ENCODE results near the gene ARHGEF1.

The ARHGEF1 gene

DNA sequence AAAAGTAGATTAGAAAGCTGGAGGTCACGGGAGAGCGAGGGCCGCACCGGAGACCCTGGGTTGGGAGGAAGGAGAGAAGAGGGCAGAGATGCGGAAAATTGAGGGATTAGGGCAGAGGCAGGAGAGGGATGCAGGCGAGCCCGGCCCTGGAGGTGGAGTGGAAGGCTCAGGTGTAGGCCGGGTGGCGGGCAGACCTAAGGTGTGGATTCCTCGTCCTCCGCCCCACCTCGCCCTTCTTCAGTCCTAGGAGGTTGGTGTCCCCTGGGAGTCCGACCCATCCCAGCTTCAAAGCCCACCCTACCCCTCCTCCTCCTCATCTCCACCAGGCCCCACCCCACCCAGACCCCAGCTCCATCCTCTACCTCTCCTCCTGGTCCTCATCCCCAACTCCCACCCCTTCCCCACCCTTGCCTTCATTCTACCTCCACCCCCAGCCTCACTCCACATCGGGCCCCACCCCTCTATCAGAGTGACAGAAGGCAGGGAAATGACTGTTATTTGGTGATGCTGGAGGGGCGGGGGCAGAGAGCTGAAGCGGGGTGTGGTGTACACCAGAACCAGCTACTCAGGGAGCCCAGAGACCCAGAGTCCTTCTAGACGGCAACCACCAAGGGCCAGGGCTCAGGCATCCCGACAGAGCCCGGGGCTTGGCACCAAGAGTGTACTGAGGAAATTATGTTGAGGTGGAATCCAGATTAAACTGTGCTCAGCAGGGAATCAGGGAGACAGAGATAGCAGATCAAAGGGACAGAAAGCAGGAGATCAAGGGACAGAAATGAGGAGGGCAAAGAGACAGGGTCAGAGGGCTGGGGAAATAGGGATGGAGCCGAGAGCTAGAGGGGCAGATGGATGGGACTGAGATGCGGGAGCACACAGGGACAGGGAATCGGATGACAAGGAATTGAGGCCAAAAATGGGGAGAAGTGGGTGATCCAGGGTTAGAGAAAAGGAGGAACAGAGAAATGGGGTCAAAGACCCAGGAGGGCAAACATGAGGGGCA, 38.9 kb downstream of the ARHGEF1 start:
- DNase-seq = no peak

DNA sequence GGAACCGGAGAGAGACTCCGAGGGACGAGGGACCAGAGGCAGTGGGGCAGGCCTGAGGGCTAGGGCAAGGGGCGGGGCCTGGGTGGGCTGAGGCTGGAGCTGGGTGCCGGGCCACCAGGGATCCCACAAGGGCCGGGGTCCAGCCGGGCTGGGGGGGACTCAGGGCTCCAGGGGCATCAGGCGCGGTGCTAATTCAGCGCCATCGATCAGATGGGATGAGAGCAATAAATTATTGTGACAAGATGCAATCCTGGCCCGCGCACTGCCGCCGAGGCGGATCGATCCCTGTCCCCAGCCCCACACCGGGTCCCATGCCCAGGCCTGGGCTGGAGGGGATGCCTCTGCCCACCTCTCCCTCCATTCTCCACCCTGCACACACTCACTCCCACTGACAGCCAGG, 39.6 kb downstream of the ARHGEF1 start:
- DNase-seq = no peak

DNA sequence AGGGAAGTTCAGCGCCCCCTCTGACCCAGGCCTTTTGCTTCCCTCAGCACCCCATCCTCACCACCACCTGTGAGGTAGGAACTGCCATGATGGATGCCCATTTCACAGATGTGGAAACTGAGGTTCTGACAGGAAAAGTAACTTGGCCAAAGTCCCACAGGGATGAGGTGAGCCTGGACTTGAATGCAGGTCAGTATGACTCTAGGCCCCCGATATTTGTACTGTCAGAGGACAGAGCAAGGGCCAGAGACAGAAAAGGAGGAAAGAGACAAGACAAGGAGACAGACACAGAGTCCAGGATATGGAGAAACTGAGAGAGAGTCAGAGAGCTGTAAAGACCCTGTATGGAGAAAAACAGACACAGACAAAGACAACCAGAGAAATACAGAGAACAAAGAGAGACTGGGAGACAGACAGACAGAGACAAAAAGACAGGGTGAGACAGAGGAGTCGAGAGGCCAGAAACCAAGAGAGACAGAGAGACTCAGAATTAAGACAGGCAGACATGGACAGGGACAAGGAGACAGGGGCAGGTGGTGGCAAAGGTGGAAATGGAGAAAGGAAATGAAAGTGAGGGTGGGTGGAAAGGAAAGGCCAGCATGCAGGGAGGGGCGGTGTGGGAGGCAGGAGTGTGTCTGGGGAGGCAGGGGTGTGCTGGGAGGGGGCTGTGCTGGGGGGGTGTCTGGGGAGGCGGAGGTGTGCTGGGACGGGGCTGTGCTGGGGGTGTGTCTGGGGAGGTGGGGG, 40.2 kb downstream of the ARHGEF1 start:
- no peak for DNase-seq

DNA sequence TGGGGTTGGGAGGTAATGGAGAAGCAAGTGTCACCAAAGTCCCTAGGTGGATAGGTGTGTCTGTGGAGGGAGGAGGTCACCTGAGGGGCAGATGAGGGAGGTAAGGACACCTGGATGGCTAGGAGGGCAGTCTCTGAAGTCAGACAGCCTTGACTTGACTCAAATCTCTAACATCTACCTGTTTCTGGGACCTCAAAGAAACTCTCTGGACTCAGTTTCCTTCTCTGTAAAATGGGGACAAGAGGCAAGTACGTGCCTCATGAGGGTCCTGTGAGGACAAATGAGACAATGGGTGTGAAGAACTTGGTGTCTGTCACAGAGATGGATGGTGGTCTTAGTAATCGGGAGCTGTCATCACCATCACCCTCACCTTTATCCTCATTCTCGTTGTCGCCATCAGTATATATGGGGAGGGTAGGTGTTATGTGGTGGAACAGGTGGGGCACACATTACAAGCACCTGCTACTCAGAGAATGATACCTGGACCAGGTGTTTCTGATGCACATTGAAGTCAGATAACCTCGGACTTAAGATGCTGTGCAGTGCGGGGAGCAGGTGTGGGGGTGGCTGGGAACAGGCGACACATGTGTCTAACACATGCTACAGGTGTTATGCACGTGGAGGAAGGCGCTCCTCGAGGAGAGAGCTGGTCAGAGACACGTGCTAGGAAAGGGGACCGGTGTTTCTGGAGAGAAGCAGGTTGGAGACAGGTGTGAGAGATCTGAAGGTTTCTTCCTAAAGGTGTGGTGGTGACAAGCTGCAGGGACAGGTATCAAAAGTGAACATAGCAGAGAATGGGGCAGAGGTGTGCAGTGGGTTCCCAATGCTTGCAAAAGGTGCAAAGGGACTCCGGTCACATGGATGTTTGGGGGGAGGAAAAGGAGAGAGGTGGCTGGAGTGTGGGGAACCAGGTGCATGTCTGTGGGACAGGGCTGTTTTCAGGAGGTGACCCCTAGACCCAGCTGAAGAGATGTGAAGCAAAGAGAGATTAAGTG, 41.5 kb downstream of the ARHGEF1 start:
- no peak for DNase-seq

DNA sequence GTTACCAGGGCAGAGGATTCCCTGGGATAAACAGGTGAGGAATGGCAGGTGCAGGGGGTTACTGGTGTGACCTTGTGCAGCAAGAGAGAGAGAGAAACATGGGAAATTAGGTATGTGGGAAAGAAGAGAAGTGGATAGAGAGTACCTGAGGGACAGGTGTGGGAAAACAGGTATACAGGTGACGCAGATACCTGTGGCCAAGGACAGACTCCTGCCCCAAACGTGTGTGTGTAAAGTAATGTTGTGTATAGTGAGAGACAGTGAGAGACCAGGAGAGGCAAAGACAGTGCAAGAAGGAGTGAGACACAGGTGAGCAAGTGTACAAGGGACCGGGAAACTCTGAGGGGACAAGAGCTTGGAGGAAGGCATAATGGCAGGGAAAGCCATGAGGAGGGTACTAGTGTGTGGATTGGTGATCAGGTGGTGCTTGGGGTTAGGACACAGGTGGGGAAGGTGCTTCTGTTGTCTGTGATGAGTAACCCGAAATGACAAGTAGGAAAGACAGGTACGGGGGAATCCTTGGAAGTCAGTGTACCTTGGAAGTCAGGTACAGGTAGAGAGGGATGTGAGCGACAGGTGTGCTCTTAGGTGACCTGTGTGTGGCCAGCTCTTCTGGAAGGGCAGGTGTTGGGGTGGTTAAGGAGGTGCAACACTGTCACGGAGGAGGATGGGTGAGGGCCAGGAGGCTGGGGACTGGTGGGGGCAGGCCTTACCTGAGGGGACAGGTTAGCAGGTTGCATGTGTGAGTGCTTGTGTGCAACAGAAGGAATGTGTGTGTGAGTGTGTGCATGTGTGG, 42.4 kb downstream of the ARHGEF1 start:
- no peak for DNase-seq

DNA sequence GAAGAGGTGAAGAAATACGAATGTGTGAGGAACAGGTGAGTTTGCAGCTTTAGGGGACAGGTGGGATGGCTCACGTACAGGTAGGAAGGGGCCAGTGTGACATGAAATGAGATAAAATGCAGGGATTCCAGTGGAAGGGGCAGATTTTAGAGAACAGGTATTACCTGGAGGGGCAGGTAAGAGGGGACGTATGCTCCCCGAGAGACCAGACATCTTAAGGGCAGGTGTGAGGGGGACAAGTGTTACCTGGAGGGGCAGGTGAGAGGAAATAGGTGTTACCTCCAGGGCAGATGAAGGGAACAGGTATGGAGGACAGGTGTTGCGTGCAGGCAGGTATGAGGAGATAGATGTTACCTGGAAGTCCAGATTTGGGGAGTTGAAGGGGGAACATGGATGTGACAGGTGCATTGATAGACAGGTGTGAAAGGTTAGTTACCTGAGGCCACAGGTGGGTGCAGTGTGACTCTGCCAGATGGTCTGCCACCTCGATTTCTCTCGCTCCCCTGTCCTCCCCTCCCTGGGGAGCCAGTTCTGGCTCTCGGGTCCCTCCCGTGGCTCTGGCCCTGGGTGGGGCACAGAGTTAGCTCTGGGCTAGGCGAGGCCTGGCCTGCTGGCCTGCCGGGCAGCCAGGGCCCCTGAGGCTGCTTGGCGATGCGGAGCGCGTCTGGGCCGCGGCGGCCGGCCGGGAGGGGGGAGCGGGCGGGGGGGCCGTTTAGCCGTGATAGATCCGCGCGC, 43.2 kb downstream of the ARHGEF1 start:
- no peak for DNase-seq

DNA sequence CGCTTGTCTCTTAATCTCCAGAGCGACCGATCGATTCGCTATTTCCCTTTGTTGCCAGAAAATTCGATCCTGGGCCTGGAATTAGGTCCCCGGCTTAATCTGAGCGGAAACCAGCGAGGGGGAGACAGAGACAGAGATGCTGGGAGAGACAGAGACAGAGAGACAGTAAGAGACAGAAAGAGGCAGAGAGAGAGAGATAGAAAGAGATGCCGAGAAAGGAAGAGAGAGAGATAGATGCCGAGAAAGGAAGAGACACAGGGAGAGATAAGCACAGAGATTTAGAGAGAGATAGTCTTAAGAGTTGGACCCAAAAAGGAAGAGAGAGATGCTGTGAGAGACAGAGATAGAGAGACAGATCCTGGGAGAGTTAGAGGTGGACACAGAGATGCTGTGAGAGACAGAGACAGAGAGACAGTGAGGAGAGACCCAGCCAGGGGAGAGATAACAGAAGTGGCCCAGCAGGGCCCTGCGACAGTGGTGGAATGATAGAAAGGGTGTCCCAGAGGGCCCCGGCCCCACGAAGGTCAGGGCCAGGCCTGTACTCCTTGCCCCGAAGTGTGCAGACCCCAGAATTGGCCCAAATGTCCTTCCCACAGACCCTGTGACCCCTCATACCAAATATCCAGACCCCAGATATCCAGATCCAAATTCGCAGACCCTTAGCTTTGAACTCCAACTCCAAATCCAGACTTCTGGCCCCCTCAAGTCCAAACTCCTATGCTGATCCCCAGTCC, 43.9 kb downstream of the ARHGEF1 start:
- no peak for DNase-seq

DNA sequence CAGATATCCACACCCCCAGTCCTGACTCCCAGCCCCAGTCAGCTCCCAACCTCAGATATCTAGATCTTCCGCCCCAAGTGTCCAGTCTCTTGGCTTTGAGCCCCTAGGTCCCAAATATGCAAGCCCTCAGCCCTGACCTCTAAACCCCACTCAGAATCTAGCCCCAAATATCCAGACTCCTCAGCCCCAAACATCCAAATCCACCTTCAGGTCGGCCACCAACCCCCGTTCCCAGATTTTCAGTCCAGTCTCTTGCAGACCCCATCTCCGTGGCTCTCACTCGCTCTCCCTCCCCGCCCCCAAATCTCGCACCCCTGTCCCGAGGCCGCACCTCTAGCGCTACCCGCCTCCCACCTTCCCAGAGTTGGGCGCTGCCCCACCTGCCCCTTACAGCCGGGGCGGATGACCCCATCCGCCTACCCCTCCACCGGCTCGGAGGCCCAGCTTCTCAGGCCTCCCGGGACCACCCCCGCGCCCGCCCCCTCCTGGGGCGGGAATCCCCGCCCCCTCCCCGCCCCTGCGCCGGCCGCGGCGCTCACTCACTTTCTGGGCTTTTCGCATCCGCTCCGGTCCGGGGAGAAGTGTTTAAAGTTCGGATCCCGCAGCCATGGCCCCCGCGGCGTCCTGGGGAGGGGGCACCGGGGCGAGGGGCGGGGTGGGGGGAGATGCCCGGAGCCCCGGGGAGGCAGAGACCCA, 44.7 kb downstream of the ARHGEF1 start:
- no peak for DNase-seq

DNA sequence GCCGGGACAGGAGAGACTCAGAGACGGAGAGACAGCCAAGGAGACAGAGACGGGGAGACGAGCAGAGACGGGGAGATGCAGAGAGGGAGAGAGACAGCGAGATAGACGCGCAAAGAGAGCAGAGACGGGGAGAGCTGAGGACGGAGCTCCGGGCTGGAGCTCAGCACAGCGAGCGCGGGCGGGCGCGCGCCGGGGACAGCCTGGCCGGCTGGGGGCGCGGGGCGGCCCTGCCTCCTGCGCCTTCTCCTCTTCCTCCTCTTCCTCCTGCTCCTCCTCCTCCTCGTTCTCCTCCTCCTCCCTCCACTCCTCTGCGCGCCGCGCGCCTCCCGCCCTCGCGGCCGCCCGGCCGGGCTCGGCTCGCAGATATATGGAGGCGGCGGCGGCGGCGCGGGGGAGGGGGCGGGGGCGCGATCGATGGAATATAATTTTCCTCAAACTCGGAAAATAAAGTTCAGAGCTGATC, 45.3 kb downstream of the ARHGEF1 start, which contains the start of gene ERFL:
TSS of gene ERFL (minus strand) at position 229 of the 463 bp plus-strand sequence. CDS start 15,530 bp downstream, outside the sequence.
- peak; percentile 31 for DNase-seq

DNA sequence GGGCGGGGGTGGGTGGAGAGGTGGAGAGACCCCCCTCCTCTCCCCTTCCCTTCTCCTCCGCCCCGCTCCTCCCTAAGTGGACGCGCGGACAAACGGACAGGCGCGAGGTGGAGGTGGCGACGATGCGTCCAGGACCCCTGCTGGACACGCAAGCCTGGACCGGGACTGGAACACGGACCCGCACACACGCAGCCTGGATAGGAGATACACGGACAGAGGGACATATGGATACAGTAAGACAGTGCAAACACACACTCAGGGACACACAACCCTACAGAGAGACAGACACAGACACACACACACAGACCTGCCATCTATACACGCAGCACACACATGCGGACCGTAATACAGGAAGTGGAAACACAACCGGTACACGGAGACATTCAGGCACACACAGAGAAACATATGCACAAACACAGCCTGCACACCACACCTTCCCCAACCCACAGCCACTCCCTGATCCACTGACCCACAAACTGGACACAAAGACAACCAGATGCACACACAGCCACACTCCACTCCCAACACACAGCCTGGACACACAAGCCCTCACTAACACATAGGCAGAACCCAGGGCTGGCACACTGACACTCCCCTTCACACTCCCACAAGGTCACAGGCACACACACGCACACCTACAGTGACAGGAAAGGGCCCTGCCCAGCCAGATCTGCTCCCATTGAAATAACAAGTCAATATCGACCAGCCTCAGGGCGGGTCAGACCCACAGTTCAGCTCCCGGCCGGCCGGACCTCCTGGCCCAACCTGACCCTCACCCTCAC, 46.0 kb downstream of the ARHGEF1 start:
- no peak for DNase-seq

DNA sequence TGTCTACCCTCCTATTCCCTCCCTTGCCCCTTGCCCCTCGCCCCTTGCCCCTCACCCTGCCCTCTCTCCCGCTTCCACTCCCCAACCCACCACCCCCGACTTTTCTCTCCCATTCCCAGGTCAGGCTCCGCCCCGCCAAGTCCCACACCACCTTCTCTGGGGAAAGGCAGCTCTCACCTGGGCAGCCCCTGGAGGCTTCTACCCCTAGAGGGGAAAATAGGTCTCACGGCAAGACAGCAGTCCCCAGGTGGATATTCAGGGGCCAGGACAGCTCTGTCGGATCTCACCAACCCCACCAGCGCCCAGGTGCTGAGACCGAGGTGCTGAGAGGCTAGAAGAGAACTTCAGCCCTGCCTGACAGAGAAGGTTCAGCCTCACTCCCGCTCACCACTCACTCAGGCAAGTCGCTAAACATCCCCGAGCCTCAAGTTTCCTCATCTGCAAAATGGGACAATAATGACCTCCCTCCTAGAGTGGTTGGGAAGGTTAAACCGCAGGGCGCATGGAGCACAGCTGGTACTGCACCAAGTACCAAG, 46.6 kb downstream of the ARHGEF1 start:
- DNase-seq = no peak

DNA sequence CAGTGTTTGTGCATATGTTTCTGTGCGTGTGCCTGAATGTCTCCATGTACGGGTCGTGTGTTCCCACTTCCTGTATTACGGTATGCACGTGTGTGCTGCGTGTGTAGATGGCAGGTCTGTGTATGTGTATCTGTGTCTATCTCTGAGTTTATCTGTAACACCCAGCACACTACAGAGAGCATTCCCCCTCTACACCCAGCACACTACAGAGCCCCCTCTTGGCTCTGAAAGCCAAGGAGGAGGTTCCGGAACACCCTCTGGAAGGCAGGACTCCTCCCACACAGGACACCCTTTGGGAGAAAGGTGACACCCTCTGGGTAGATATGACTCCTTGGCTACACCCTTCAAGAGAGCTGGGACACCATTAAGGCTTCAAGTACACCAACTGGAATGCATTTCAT, 47.3 kb downstream of the ARHGEF1 start:
- DNase-seq = no peak

DNA sequence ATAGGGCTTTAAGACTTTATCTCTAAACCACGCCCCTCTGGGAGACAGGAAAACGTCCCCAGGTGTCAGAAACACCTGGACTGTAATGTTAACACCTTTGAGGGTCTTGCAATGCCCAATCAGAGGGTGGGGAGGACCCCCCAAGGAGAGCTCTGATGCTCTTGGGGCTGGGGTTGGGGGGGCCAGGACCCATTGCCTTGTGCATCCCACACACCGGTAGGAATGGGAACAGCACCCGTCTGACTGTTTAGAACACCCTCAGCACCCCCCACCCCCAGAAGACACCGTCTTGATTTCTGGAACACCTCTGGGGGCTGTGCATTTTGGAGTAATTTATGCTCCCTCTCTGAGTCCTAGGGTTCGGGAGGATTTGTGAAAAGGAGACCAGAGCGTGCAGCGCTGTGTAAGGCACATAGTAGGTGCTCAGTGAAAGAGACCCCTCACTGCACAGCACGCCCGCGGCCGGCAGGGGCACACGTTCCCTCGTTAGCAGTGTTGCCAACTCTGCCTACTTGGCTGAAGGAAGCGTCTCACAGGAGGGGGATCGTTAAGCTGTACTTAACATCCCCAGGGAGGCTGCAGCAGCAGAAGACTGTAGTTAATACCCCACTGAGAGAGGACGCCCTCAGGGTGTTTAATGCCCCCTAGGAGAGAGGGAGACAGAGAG, 48.1 kb downstream of the ARHGEF1 start:
- DNase-seq = no peak

DNA sequence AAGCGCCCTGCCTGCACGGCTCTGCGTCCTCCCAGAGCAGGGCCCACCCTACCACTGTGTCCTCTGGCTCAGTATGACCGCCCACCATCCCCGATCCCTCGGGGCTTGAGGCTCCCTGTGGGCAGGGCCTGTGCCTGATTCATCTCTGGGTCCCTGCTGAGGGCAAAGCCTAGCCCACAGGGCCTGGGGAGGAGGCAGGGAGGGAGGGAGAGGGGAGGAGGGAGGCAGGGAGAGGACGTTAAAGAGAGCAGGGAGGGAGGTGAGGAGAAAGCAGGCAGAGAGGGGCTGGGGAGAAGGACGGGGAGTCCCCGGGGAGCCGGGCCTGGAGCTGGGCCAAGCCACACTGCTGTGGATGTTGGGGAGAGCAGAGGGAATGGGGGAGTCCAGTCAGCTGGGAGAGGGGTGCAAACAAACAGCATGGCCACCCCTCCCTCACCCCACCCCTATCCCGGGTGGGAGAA, 49.3 kb downstream of the ARHGEF1 start:
- no peak for DNase-seq

DNA sequence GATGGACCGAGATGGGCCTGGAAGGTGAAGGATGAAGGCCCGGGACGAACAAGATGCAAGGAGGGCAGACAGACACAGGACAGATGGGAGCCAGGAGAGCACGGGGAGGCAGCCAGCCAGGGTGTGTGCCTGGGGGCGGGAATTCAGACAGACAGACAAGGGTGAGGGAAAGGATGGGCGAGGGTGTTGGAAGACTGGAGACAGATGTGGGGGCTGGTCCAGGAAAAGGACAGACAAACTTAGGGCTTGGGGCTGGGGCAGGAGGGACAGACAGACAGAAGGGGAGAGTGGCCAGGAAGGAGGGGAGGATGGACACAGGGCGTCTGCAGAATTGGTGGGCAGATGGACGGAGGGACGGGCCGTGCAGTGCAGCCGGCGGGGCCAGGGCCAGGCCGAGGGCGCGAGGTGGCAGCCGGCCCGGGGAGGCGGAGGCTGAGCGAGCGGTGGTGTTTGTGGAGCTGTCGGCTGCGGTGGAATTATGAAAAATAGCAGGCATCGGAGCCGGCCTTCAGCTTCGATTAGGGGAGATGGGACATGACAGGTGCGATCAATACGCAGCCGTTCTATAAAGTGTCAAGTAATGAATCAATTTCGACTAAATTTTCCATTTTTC, 49.8 kb downstream of the ARHGEF1 start:
- no peak for DNase-seq

DNA sequence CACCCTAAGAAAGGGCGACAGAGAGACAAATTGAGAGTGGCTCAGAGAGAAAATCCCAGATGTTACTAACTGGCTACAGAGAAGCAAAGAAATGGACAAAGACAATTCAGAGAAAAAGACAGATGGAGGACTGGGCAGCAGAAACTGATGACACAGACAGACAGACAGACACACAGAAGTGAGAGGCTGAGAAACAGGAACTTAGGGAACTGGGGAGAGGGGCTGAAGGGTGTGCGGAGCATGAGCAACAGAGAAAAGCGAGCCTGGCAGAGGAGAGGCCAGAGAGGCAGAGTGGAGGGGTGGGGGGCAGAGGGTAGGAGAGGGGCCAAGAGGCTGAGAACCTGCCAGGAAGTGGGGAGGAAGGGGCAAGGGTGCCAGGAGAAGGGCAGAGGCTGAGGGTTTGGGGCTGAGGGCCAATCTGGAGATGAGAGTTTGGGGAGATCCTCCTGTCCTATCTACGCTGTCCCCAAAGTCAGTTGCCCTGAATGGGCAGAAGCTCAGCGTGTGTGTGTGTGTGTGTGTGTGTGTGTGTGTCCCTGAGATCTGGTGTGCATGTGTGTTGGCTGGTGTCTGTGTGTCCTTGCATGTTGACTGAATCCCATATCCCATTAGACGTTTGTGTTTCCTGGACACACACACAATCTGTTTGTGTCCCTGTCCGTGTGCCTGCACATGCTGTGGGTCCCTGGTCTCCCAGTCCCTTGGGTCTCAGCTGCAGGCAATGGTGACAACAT, 50.9 kb downstream of the ARHGEF1 start:
- DNase-seq = no peak

Data from EL (cell line).